ENCODE results near the gene HSPA4. TPM values are rescaled to one million over a fixed set of nuclear protein-coding genes. Genes with fewer than 3 reads are reported as not detected.

HSPA4 gene
- total and polyA plus RNA-seq, 2 donors (not counting 3 experiments of a cell fraction or from before 2014, with no cell fraction given): 11.2 to 161 TPM

DNA sequence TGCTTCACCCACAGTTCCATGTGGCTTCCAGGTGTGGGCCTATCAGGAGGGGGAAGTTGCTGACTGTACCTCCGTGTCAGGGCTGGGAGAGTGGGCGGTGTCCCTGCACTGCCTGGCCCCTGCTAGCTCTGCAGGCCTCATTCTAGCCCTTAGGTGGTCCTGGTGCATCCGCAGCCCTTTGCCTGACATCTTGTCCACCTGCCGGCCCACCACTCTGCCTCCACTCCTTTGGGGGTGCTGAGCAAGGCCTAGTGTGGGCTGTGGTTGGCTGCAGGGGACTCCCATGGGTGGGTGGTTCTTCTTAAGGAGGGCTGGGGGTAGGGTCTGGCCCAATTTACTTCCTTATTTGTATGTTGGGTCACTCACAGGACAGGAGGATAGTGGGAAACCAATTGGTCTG, 66.9 kb downstream of the HSPA4 start:
- H3K79me2 ChIP-seq (ENCODE audit: control insufficient read depth, insufficient read depth, low read length): no peaks in the 10 kb centered on the region
- no peak overlapping the region for H3K4me2 ChIP-seq (ENCODE audit: insufficient read depth, low read length)
- H3K9me3 ChIP-seq (replicated peaks; ENCODE audit: control insufficient read depth, insufficient read depth, low read length): no peaks in the 10 kb centered on the region
- H3K4me3 ChIP-seq (replicated peaks in 1 of 3; ENCODE audit: insufficient read depth in 1 of 3, low read depth in 1 of 3, low read length in 3 of 3): no peak overlapping the region
- no peak for TF ChIP-seq POLR2A (IDR thresholded peaks at IDR 0.05; ENCODE audit: low read depth, low read length)
- TF ChIP-seq POLR2AphosphoS5 (IDR thresholded peaks at IDR 0.05; ENCODE audit: insufficient read depth, low read depth, low read length): no peak
- TF ChIP-seq EZH2 (IDR thresholded peaks at IDR 0.05; ENCODE audit: borderline replicate concordance, low read depth, low read length, severe bottlenecking): no peak
- no peak for TF ChIP-seq MYC (IDR thresholded peaks at IDR 0.05; ENCODE audit: low read depth, low read length)
- no peak for TF ChIP-seq JUN (IDR thresholded peaks at IDR 0.05; ENCODE audit: borderline replicate concordance, insufficient read depth, insufficient read length, low read depth)
- TF ChIP-seq, protein P1, sequence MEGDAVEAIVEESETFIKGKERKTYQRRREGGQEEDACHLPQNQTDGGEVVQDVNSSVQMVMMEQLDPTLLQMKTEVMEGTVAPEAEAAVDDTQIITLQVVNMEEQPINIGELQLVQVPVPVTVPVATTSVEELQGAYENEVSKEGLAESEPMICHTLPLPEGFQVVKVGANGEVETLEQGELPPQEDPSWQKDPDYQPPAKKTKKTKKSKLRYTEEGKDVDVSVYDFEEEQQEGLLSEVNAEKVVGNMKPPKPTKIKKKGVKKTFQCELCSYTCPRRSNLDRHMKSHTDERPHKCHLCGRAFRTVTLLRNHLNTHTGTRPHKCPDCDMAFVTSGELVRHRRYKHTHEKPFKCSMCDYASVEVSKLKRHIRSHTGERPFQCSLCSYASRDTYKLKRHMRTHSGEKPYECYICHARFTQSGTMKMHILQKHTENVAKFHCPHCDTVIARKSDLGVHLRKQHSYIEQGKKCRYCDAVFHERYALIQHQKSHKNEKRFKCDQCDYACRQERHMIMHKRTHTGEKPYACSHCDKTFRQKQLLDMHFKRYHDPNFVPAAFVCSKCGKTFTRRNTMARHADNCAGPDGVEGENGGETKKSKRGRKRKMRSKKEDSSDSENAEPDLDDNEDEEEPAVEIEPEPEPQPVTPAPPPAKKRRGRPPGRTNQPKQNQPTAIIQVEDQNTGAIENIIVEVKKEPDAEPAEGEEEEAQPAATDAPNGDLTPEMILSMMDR (IDR thresholded peaks at IDR 0.05; ENCODE audit: extremely low read depth in 1 of 2, insufficient read depth in 1 of 2, low read depth in 1 of 2, low read length in 2 of 2): no peak
- TF ChIP-seq, protein P2, sequence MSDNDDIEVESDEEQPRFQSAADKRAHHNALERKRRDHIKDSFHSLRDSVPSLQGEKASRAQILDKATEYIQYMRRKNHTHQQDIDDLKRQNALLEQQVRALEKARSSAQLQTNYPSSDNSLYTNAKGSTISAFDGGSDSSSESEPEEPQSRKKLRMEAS (IDR thresholded peaks at IDR 0.05; ENCODE audit: insufficient read depth, insufficient read length): no peak
- dilution Hi-C loops (cut with MboI; ENCODE audit: extremely low pct_ligation_motif_present, low sequenced_read_pairs): no loop called here
- no peaks in the 10 kb centered on the region for H3K27me3 ChIP-seq (ENCODE audit: control insufficient read depth in 2 of 2, insufficient read depth in 2 of 2, low read length in 2 of 2)
- DNase-seq (ENCODE audit: low read depth, low spot score): no peak
- ChIA-PET CTCF (interaction anchor here (0.7 to 2.0 kb wide), 5 partner anchors 9 to 168 kb away, joined by 3 to 15 read pairs (median 4); no protein-coding TSS in a partner anchor), POLR2A (no interaction called here)
- H3K4me1 ChIP-seq (ENCODE audit: control insufficient read depth, extremely low read depth, insufficient read depth, low read length): no peaks in the 10 kb centered on the region
- BruUV-seq (replicated peaks): no TSS peak
- no peaks in the 10 kb centered on the region for H4K20me1 ChIP-seq (replicated peaks; ENCODE audit: control insufficient read depth, extremely low read depth, insufficient read depth, low read length)
- intact Hi-C loops (cut with micrococcal nuclease): no loop called here
- no peak for FAIRE-seq
- no peaks in the 10 kb centered on the region for H3K9me1 ChIP-seq (replicated peaks; ENCODE audit: control insufficient read depth, extremely low read depth, insufficient read depth, low read length)
- H3K36me3 ChIP-seq (ENCODE audit: control insufficient read depth in 2 of 2, extremely low read depth in 1 of 2, insufficient read depth in 2 of 2, low read length in 2 of 2): no peaks in the 10 kb centered on the region
- H3K9ac ChIP-seq (replicated peaks; ENCODE audit: extremely low read depth, insufficient read depth, low read length): no peak overlapping the region
- no peak overlapping the region for H3K27ac ChIP-seq (ENCODE audit: insufficient read depth, low read depth, low read length)
- no peak overlapping the region for H2AFZ ChIP-seq (ENCODE audit: low read depth, low read length)
